ENCODE results near the gene IL33.

GRCh38 chr9:6237267-6237666, 21.7 kb downstream of the IL33 start:
- no peak for TF ChIP-seq CTCF (conservative IDR thresholded peaks at IDR 0.05; ENCODE audit: low read depth, low read length)
- no peak for TF ChIP-seq EZH2 (IDR thresholded peaks at IDR 0.05; ENCODE audit: low read length, unreplicated experiment)
